ENCODE measurements around the gene ZSCAN10. TPM values are rescaled to one million over a fixed set of nuclear protein-coding genes. Genes with fewer than 3 reads are reported as not detected.

ZSCAN10 gene
- total RNA-seq, 1 donor from 2014 or later = not detected

GRCh38 chr16:3094289-3095027, 4.6 kb downstream of the ZSCAN10 start:
- no peak for DNase-seq (ENCODE audit: low spot score in 2 of 2)
- Histone ChIP-seq H3K27ac (no peak overlapping the region), H3K4me3 (no peak overlapping the region), H3K4me1 (no peaks in the 10 kb centered on the region), H3K36me3 (no peaks in the 10 kb centered on the region), H3K9me3 (no peaks in the 10 kb centered on the region), H3K27me3 (no peaks in the 10 kb centered on the region)
- intact Hi-C loops (cut with DNase I) = loop anchor here (5.0 kb wide), 1 partner anchor 32 kb away; no protein-coding TSS in a partner anchor
- TF ChIP-seq CTCF (IDR thresholded peaks at IDR 0.05) = peak; percentile 12 to 26 (median 17)

- Histone ChIP-seq H3K4me3 (no peak overlapping the region), H3K36me3 (no peaks in the 10 kb centered on the region), H3K4me1 (no peaks in the 10 kb centered on the region), H3K27me3 (no peaks in the 10 kb centered on the region), H3K27ac (no peak overlapping the region), H3K9me3 (no peaks in the 10 kb centered on the region)
- intact Hi-C loops (cut with DNase I) = no loop called here
- TF ChIP-seq CTCF (IDR thresholded peaks at IDR 0.05) = no peak
- DNase-seq (ENCODE audit: low spot score in 2 of 2) = no peak
These were observed 6.6 kb downstream of the ZSCAN10 start for GRCh38 chr16:3092501-3092941.

GRCh38 chr16:3091551-3091950, 7.5 kb downstream of the ZSCAN10 start:
- Histone ChIP-seq H3K9me3 (no peaks in the 10 kb centered on the region), H3K4me1 (no peaks in the 10 kb centered on the region), H3K36me3 (no peaks in the 10 kb centered on the region), H3K27ac (no peak overlapping the region), H3K4me3 (no peak overlapping the region), H3K27me3 (no peaks in the 10 kb centered on the region)
- intact Hi-C loops (cut with DNase I) = no loop called here
- TF ChIP-seq CTCF (IDR thresholded peaks at IDR 0.05) = no peak
- DNase-seq (ENCODE audit: low spot score in 2 of 2) = no peak

GRCh38 chr16:3089717-3090592, 9.1 kb downstream of the ZSCAN10 start:
- Histone ChIP-seq H3K4me3 (no peak overlapping the region), H3K27me3 (no peaks in the 10 kb centered on the region), H3K9me3 (no peaks in the 10 kb centered on the region), H3K36me3 (no peaks in the 10 kb centered on the region), H3K27ac (no peak overlapping the region), H3K4me1 (no peaks in the 10 kb centered on the region)
- no peak for TF ChIP-seq CTCF (IDR thresholded peaks at IDR 0.05)
- DNase-seq (ENCODE audit: low spot score in 2 of 2) = no peak
- intact Hi-C loops (cut with DNase I) = no loop called here

GRCh38 chr16:3088925-3089716, 10.0 kb downstream of the ZSCAN10 start:
- no peaks in the 10 kb centered on the region for H3K36me3 ChIP-seq
- H3K4me3 ChIP-seq = no peak overlapping the region
- intact Hi-C loops (cut with DNase I) = no loop called here
- H3K27me3 ChIP-seq = no peaks in the 10 kb centered on the region
- no peaks in the 10 kb centered on the region for H3K9me3 ChIP-seq
- TF ChIP-seq CTCF (IDR thresholded peaks at IDR 0.05) = no peak
- no peak overlapping the region for H3K27ac ChIP-seq
- H3K4me1 ChIP-seq = no peaks in the 10 kb centered on the region
- no peak for DNase-seq (ENCODE audit: low spot score in 2 of 2)

Measured in ascending aorta (tissue), 2 donors.